ENCODE data around the gene PTDSS2. TPM values are rescaled to one million over a fixed set of nuclear protein-coding genes. Genes with fewer than 3 reads are reported as not detected.

Gene PTDSS2
- total RNA-seq, 2 donors from 2014 or later: 55.2 to 56.1 TPM

- Mint-ChIP-seq H3K27me3 (ENCODE audit: insufficient read depth) (peaks cover 3% of the 10 kb centered on the region), H3K27ac (no peak overlapping the region), H3K9me3 (no peaks in the 10 kb centered on the region), H3K4me3 (no peak overlapping the region), H3K36me3 (ENCODE audit: low read depth) (no peaks in the 10 kb centered on the region), H3K4me1 (peaks cover 12% of the 10 kb centered on the region)
- TF ChIP-seq, protein P1, sequence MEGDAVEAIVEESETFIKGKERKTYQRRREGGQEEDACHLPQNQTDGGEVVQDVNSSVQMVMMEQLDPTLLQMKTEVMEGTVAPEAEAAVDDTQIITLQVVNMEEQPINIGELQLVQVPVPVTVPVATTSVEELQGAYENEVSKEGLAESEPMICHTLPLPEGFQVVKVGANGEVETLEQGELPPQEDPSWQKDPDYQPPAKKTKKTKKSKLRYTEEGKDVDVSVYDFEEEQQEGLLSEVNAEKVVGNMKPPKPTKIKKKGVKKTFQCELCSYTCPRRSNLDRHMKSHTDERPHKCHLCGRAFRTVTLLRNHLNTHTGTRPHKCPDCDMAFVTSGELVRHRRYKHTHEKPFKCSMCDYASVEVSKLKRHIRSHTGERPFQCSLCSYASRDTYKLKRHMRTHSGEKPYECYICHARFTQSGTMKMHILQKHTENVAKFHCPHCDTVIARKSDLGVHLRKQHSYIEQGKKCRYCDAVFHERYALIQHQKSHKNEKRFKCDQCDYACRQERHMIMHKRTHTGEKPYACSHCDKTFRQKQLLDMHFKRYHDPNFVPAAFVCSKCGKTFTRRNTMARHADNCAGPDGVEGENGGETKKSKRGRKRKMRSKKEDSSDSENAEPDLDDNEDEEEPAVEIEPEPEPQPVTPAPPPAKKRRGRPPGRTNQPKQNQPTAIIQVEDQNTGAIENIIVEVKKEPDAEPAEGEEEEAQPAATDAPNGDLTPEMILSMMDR (conservative IDR thresholded peaks at IDR 0.05): no peak
- DNase-seq: no peak
- H3K36me3 ChIP-seq (ENCODE audit: control insufficient read depth, insufficient read depth, low read length): no peaks in the 10 kb centered on the region
- H3K9ac ChIP-seq (ENCODE audit: extremely low read depth, low read length, poor library complexity, severe bottlenecking): no peak overlapping the region
- H3K9me3 ChIP-seq (ENCODE audit: control insufficient read depth, low read length): no peaks in the 10 kb centered on the region
- H3K4me1 ChIP-seq (ENCODE audit: control insufficient read depth, insufficient read depth, low read length): peaks cover 4% of the 10 kb centered on the region
- no peaks in the 10 kb centered on the region for H3K27me3 ChIP-seq (ENCODE audit: control insufficient read depth, insufficient read depth, low read length, poor library complexity, severe bottlenecking)
- WGBS, 2 experiments (ENCODE audit: insufficient coverage in 1 of 2, insufficient read length in 1 of 2): 89 to 92% methylated on average over 5 to 7 of the region's 7 CpGs
- H3K4me3 ChIP-seq (ENCODE audit: low read length): no peak overlapping the region
- H3K27ac ChIP-seq (ENCODE audit: low read depth, low read length): no peak overlapping the region
These were observed 3.2 kb upstream of the PTDSS2 start for GRCh38 chr11:446891-447290.

DNA sequence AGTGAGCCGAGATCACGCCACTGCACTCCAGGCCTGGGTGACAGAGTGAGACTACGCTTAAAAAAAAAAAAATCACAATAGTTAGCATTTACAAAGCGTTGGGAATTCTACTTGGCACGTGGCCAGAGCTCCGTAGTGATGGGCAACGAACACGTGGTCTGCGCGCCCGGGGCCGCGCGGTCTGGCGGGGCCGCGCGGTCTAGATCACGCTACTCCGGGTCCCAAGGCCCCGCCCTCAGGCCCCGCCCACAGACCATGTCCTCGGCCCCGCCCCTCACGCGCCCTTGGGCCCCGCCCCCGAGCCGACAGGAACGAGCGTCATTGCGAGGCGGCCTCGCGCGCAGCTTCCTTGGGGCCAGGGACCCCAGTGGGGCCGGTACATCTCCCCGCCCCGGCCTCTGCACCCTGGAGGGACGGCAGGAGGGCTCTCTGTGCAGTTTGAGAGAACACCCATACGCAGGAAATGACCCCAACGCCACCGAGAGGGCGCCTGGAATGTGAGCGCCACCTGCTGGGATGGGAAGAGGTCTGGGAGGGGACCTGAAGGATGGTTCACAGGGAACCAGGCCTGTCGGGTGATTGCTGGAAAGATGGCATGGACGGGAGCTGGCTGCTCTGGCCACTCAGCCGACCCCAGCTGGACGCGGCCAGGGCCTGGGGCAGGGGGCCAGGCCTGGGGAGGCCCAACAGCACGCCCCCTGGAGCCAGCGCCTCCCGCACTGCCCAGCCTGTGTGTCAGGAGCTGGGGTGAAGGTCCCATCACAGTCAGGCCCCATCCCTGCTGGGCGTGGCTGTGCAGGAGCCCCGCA, 2.0 kb upstream of the PTDSS2 start:
- H3K27me3 Mint-ChIP-seq (ENCODE audit: insufficient read depth): peaks cover 3% of the 10 kb centered on the region

GRCh38 chr11:450809-451451, 851 bp downstream of the PTDSS2 start:
- WGBS, 2 experiments (ENCODE audit: insufficient coverage in 1 of 2, insufficient read length in 1 of 2): 7 to 9% methylated on average over 26 to 46 of the region's 46 CpGs
- TF ChIP-seq, protein P1 (conservative IDR thresholded peaks at IDR 0.05): peak; percentile 22
- Histone ChIP-seq H3K27me3 (ENCODE audit: control insufficient read depth, insufficient read depth, low read length, poor library complexity, severe bottlenecking) (no peaks in the 10 kb centered on the region), H3K27ac (ENCODE audit: low read depth, low read length) (peak overlapping the region; percentile 11), H3K9ac (ENCODE audit: extremely low read depth, low read length, poor library complexity, severe bottlenecking) (peak overlapping the region; percentile 77), H3K4me1 (ENCODE audit: control insufficient read depth, insufficient read depth, low read length) (peaks cover 4% of the 10 kb centered on the region), H3K9me3 (ENCODE audit: control insufficient read depth, low read length) (no peaks in the 10 kb centered on the region), H3K4me3 (ENCODE audit: low read length) (peak overlapping the region; percentile 85), H3K36me3 (ENCODE audit: control insufficient read depth, insufficient read depth, low read length) (peaks cover 18% of the 10 kb centered on the region)
- Mint-ChIP-seq H3K9me3 (no peaks in the 10 kb centered on the region), H3K36me3 (ENCODE audit: low read depth) (peaks cover 21% of the 10 kb centered on the region), H3K4me3 (peak overlapping the region; percentile 75), H3K27ac (peak overlapping the region; percentile 80), H3K27me3 (ENCODE audit: insufficient read depth) (no peaks in the 10 kb centered on the region), H3K4me1 (peaks cover 9% of the 10 kb centered on the region)
- DNase-seq: peak; percentile 87

More for the DNA sequence above, 2.0 kb upstream of the PTDSS2 start:
- Mint-ChIP-seq H3K36me3 (ENCODE audit: low read depth) (peaks cover 4% of the 10 kb centered on the region), H3K4me3 (peak overlapping the region; percentile 75), H3K27ac (peak overlapping the region; percentile 95), H3K9me3 (no peaks in the 10 kb centered on the region), H3K4me1 (peaks cover 12% of the 10 kb centered on the region)
- peaks cover 6% of the 10 kb centered on the region for H3K36me3 ChIP-seq (ENCODE audit: control insufficient read depth, insufficient read depth, low read length)
- DNase-seq: peak; percentile 98
- TF ChIP-seq, protein P1 (conservative IDR thresholded peaks at IDR 0.05): peak; percentile 84
- no peak overlapping the region for H3K9ac ChIP-seq (ENCODE audit: extremely low read depth, low read length, poor library complexity, severe bottlenecking)
- no peaks in the 10 kb centered on the region for H3K9me3 ChIP-seq (ENCODE audit: control insufficient read depth, low read length)
- peak overlapping the region; percentile 81 for H3K27ac ChIP-seq (ENCODE audit: low read depth, low read length)
- H3K4me3 ChIP-seq (ENCODE audit: low read length): peak overlapping the region; percentile 80
- peaks cover 4% of the 10 kb centered on the region for H3K4me1 ChIP-seq (ENCODE audit: control insufficient read depth, insufficient read depth, low read length)
- WGBS, 2 experiments (ENCODE audit: insufficient coverage in 1 of 2, insufficient read length in 1 of 2): 6 to 36% methylated on average over 9 to 53 of the region's 55 CpGs
- no peaks in the 10 kb centered on the region for H3K27me3 ChIP-seq (ENCODE audit: control insufficient read depth, insufficient read depth, low read length, poor library complexity, severe bottlenecking)

All from endodermal cell (in vitro differentiated cells).